B cell (primary cell): Measurements from ENCODE around the gene CDK6.

Experiments used
- CTCF ChIP-seq: fragments of 200-600 bp; IDR thresholded peaks from one replicate; pipeline ENCODE4 v1.8.0; 2022; ENCODE audit warnings: antibody characterized with exemption, mild to moderate bottlenecking
- EZH2 ChIP-seq: IDR thresholded peaks from 2 replicates; pipeline ENCODE4 v1.6.1; 2012; ENCODE audit warnings: borderline replicate concordance, low read depth, mild to moderate bottlenecking, moderate library complexity, low read length; ENCODE audit not compliant: insufficient read depth, poor library complexity, severe bottlenecking

- no peak for TF ChIP-seq EZH2
- TF ChIP-seq CTCF = no peak
These were observed 213.7 kb downstream of the CDK6 start for GRCh38 chr7:92622685-92623084.
